ENCODE measurements around the gene FDX2. TPM values are rescaled to one million over a fixed set of nuclear protein-coding genes. Genes with fewer than 3 reads are reported as not detected.

Gene FDX2
- total and polyA plus RNA-seq, 4 donors, result 15.0 to 45.3 (median 33.8) TPM

DNA sequence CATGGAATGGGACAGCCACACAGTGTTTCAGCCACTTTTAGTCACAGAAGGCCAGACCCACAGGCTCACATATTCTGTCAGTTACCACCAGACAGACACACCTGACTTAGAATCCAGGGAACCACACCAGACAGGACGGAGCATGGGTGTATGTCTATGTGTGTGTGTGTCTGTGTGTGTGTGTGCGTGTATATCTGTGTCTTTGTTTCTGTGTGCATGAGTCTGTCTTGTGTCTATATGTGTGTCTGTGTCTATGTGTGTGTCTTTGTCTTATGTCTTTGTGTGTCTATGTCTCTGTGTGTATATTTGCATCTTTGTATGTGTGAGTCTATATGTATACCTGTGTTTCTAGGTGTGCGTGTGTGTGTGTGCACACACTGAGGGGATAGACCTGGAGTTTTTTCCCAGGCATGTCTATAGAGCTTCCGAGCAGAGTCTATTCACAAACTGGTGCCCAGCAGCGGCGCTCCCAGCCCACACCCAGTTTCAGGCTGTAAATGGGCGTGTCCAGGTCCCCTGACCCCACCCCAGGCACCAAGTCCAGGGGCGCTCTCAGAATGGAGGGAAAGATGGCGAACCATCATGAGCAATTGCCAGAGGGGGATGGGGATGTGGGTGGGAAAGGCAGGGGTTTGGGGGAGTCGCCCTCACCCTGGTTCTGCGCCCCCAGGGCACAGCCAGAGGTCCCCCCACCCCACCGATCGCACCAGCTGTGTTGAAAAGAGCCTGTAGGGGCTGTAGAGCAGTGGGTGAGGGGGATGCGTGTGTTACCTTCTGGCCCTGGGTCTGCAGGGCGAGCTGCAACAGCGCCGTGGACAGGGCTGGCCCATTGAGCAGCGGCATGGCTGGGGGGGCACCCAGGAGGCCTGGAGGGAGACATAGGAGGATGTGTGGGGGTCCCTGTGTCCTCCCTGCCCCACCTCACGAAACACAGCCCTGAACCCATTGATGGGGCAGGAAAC, 6.3 kb upstream of the FDX2 start:
- Histone ChIP-seq H3K4me3 (ENCODE audit: low read depth, low read length) (no peak overlapping the region), H3K27me3 (ENCODE audit: control insufficient read depth, insufficient read depth, low read length) (no peaks in the 10 kb centered on the region), H3K27ac (ENCODE audit: low read depth, low read length) (no peak overlapping the region), H3K36me3 (ENCODE audit: control insufficient read depth, insufficient read depth, low read length) (peaks cover 99% of the 10 kb centered on the region), H3K4me1 (ENCODE audit: control insufficient read depth, insufficient read depth, low read length) (no peaks in the 10 kb centered on the region), H3K9me3 (ENCODE audit: control insufficient read depth, insufficient read depth, low read length) (no peaks in the 10 kb centered on the region)
- no peak for DNase-seq (ENCODE audit: low read depth in 4 of 6, low spot score in 6 of 6)
- 93% methylated on average over 16 of the region's 19 CpGs for WGBS (ENCODE audit: insufficient coverage)

- Histone ChIP-seq H3K9me3 (ENCODE audit: control insufficient read depth, insufficient read depth, low read length) (no peaks in the 10 kb centered on the region), H3K4me3 (ENCODE audit: low read depth, low read length) (no peak overlapping the region), H3K4me1 (ENCODE audit: control insufficient read depth, insufficient read depth, low read length) (no peaks in the 10 kb centered on the region), H3K27me3 (ENCODE audit: control insufficient read depth, insufficient read depth, low read length) (no peaks in the 10 kb centered on the region), H3K36me3 (ENCODE audit: control insufficient read depth, insufficient read depth, low read length) (peaks cover 100% of the 10 kb centered on the region), H3K27ac (ENCODE audit: low read depth, low read length) (no peak overlapping the region)
- 92% methylated on average over 10 of the region's 11 CpGs for WGBS (ENCODE audit: insufficient coverage)
- DNase-seq (ENCODE audit: low read depth in 4 of 6, low spot score in 6 of 6), result no peak
These were observed 5.6 kb upstream of the FDX2 start for GRCh38 chr19:10321417-10321797.

DNA sequence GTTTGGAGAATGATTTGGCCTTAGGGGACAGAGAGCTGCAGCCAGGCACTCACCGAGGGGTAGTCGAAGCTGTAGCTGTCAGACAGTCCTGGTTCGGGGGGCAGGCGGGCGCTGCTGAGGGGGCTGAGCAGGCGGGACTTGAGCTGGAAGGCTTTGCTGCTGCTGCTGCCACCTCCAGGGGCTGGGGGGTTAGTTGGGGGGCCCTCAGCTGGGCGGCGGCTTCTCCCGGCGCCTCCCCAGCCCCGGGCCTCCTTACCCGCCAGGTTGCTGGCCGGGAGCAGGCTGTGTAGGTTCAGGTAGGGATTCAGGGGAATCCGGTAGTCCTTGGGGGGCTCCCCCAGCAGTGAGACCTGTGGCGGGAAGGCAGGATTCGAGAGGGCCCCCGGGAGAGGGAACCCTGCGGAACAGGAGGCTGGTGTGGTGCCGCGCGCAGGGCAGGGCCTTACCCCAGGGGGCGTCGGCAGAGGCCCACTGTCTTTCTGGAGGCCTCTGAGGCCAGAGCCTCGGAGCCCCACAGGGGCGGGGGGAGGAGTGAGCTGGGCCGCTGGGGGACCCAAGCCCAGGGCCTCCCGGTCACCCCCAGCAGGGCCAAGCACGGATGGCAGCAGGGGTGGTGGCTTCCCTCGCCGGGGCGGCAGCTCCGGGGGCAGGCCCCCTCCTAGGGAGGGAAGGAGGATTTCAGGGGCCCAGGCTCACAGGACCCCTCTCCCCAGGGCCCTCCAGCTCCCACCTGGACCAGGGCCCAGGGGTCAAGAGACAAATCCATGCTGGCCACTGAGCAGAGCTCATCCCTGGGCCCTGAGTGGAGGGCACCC, 5.0 kb upstream of the FDX2 start:
- WGBS (ENCODE audit: insufficient coverage), result 94% methylated on average over 16 of the region's 32 CpGs
- no peaks in the 10 kb centered on the region for H3K9me3 ChIP-seq (ENCODE audit: control insufficient read depth, insufficient read depth, low read length)
- no peaks in the 10 kb centered on the region for H3K27me3 ChIP-seq (ENCODE audit: control insufficient read depth, insufficient read depth, low read length)
- H3K4me1 ChIP-seq (ENCODE audit: control insufficient read depth, insufficient read depth, low read length), result peaks cover 5% of the 10 kb centered on the region
- H3K36me3 ChIP-seq (ENCODE audit: control insufficient read depth, insufficient read depth, low read length), result peaks cover 97% of the 10 kb centered on the region
- H3K4me3 ChIP-seq (ENCODE audit: low read depth, low read length), result no peak overlapping the region
- H3K27ac ChIP-seq (ENCODE audit: low read depth, low read length), result no peak overlapping the region
- no peak for DNase-seq (ENCODE audit: low read depth in 4 of 6, low spot score in 6 of 6)

DNA sequence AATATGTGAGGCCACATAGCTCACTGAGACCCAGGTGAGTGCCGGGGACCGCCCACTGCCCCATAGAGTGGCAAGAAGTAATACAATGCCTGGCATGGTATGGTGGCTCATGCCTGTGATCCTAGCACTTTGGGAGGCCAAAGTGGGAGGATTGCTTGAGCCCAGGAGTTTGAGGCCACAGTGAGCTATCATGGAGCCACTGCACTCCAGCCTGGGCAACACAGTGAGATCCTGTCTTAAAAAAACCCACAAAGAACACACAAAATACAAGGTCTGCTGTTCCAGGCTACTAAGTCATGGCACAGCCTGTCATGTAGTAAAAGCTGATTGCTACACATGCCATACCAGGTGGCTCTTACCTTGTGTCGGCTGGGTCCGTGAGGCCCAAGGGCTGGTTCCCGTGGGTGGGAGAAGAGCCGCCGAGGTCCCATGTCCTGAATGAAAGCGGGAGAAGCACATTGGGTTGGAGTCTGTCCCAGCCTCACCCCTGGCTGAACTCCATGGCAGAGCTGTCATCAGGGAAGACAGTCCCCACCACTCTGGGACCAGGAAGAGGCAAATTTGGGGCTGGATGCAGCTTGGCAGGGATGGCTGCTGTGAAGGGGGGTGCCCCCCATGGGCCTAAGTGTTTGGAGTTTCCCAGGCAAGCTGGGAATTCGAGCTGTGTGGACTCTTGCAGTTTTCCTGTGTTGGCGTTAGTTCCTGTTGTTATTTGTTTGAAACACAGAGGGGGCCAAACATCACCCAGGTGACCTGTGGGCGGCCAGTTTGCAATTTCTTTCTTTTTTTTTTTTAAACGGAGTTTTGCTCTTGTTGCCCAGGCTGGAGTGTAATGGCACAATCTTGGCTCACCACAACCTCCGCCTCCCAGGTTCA, 3.2 kb upstream of the FDX2 start:
- H3K36me3 ChIP-seq (ENCODE audit: control insufficient read depth, insufficient read depth, low read length), result peaks cover 80% of the 10 kb centered on the region
- no peak overlapping the region for H3K27ac ChIP-seq (ENCODE audit: low read depth, low read length)
- no peaks in the 10 kb centered on the region for H3K27me3 ChIP-seq (ENCODE audit: control insufficient read depth, insufficient read depth, low read length)
- H3K4me3 ChIP-seq (ENCODE audit: low read depth, low read length), result no peak overlapping the region
- no peak for DNase-seq (ENCODE audit: low read depth in 4 of 6, low spot score in 6 of 6)
- 94% methylated on average over 10 of the region's 13 CpGs for WGBS (ENCODE audit: insufficient coverage)
- H3K4me1 ChIP-seq (ENCODE audit: control insufficient read depth, insufficient read depth, low read length), result peaks cover 14% of the 10 kb centered on the region
- H3K9me3 ChIP-seq (ENCODE audit: control insufficient read depth, insufficient read depth, low read length), result no peaks in the 10 kb centered on the region

DNA sequence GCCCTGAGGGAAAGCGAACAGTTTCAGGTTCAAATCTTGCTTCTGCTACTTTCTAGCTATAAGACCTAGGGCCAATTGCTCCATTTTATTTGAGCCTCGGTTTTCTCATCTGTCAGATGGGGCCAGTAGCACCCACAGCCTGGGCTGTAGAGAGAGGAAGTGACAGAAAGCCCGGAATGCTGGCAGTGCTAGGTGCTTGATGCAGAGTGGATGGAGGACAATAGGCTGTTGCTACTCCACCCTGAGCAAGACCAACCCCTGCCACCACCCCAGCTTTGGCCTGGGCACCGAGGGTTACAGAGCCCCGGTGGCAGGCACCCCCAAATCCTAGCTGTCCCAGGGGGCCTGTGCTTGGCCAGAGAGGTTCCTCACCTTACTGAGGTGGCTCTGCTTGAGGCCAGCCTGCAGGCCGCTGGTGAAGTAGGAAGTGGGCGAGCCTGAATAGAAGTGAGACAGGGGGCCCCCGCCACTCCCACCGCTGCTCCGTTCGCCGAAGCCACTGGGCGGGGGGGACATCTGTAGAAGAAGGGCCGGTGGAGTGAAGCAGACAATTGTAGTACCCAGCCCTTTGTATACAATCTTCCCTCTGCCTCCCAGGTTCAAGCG, 2.1 kb upstream of the FDX2 start:
- Histone ChIP-seq H3K36me3 (ENCODE audit: control insufficient read depth, insufficient read depth, low read length) (peaks cover 69% of the 10 kb centered on the region), H3K9me3 (ENCODE audit: control insufficient read depth, insufficient read depth, low read length) (no peaks in the 10 kb centered on the region), H3K27ac (ENCODE audit: low read depth, low read length) (no peak overlapping the region), H3K4me3 (ENCODE audit: low read depth, low read length) (no peak overlapping the region), H3K4me1 (ENCODE audit: control insufficient read depth, insufficient read depth, low read length) (peaks cover 14% of the 10 kb centered on the region), H3K27me3 (ENCODE audit: control insufficient read depth, insufficient read depth, low read length) (no peaks in the 10 kb centered on the region)
- WGBS (ENCODE audit: insufficient coverage), result 91% methylated on average over 7 of the region's 15 CpGs
- no peak for DNase-seq (ENCODE audit: low read depth in 4 of 6, low spot score in 6 of 6)

GRCh38 chr19:10317045-10317856, 1.4 kb upstream of the FDX2 start:
- H3K4me3 ChIP-seq (ENCODE audit: low read depth, low read length), result no peak overlapping the region
- H3K9me3 ChIP-seq (ENCODE audit: control insufficient read depth, insufficient read depth, low read length), result no peaks in the 10 kb centered on the region
- H3K27me3 ChIP-seq (ENCODE audit: control insufficient read depth, insufficient read depth, low read length), result no peaks in the 10 kb centered on the region
- peaks cover 62% of the 10 kb centered on the region for H3K36me3 ChIP-seq (ENCODE audit: control insufficient read depth, insufficient read depth, low read length)
- 86% methylated on average over 22 of the region's 29 CpGs for WGBS (ENCODE audit: insufficient coverage)
- peaks cover 14% of the 10 kb centered on the region for H3K4me1 ChIP-seq (ENCODE audit: control insufficient read depth, insufficient read depth, low read length)
- H3K27ac ChIP-seq (ENCODE audit: low read depth, low read length), result no peak overlapping the region
- DNase-seq (ENCODE audit: low read depth in 4 of 6, low spot score in 6 of 6), result no peak

DNA sequence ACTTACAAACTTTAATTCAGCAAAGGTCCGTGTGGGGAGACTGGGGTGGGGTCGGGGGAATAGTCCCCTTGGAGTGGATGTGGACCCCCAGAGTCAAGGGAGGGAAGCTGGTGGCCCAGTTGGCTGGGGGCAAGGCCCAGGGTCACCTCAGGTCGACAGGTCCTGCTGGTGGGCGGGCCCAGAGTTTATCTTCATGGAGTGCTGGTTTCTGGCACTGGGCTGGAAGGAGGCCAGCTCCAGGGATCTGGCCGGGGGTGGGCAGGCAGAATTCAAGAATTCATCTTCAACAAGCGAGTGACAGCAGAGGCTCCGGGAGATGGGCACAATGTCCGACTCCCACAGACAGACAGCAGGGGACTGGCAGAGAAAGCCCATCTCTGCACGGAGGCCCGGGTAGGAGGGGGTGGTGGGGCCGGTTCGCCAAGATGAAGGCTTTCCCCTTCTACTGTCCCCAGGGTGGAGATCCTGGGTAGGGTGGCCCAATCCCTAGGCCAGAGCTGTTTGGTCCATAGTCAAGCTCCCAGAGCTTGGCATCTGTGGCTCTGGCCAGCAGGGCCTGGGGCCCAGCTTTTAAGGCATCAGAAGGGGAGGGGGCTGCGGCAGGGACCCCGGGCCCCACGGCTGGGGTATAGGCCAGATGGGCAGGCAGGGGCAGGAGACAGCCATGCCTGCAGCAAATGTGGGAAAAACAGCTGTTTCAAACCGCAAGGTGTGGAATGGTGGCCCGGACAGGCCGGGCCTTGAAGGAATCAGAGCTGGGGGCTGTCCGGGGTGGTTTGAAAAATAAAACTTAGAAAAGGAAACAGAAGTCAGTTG, 622 bp upstream of the FDX2 start:
- Histone ChIP-seq H3K27me3 (ENCODE audit: control insufficient read depth, insufficient read depth, low read length) (no peaks in the 10 kb centered on the region), H3K9me3 (ENCODE audit: control insufficient read depth, insufficient read depth, low read length) (no peaks in the 10 kb centered on the region), H3K4me3 (ENCODE audit: low read depth, low read length) (no peak overlapping the region), H3K4me1 (ENCODE audit: control insufficient read depth, insufficient read depth, low read length) (peaks cover 14% of the 10 kb centered on the region), H3K36me3 (ENCODE audit: control insufficient read depth, insufficient read depth, low read length) (peaks cover 54% of the 10 kb centered on the region), H3K27ac (ENCODE audit: low read depth, low read length) (no peak overlapping the region)
- no peak for DNase-seq (ENCODE audit: low read depth in 4 of 6, low spot score in 6 of 6)
- 58% methylated on average over 12 of the region's 19 CpGs for WGBS (ENCODE audit: insufficient coverage)

- H3K4me3 ChIP-seq (ENCODE audit: low read depth, low read length), result no peak within 1 kb of the TSS
- 94% methylated on average over 18 of the region's 24 CpGs for WGBS (ENCODE audit: insufficient coverage)
- no peaks in the 10 kb centered on the region for H3K9me3 ChIP-seq (ENCODE audit: control insufficient read depth, insufficient read depth, low read length)
- DNase-seq (ENCODE audit: low read depth in 4 of 6, low spot score in 6 of 6), result no peak
- no peak within 1 kb of the TSS for H3K27ac ChIP-seq (ENCODE audit: low read depth, low read length)
- H3K36me3 ChIP-seq (ENCODE audit: control insufficient read depth, insufficient read depth, low read length), result peaks cover 54% of the 10 kb centered on the region
- no peaks in the 10 kb centered on the region for H3K4me1 ChIP-seq (ENCODE audit: control insufficient read depth, insufficient read depth, low read length)
- no peaks in the 10 kb centered on the region for H3K27me3 ChIP-seq (ENCODE audit: control insufficient read depth, insufficient read depth, low read length)
These were observed 6.4 kb downstream of the FDX2 start, which contains the start of gene ZGLP1 for GRCh38 chr19:10309423-10309822. TSS of gene ZGLP1 (minus strand) at chr19:10309815.
